Measurements from ENCODE around the gene PIK3AP1.
"Not testable (repeated sequence)": the region's sequence is repeated elsewhere in the genome, so short reads cannot be mapped to it uniquely, and the experiment has no call there.

The PIK3AP1 gene

GRCh38 chr10:96577069-96577468 lies 143.2 kb downstream of the PIK3AP1 start:
- no peak for DNase-seq (ENCODE audit: low read depth)

GRCh38 chr10:96576277-96576980 lies 143.9 kb downstream of the PIK3AP1 start:
- no peak for DNase-seq (ENCODE audit: low read depth)

- DNase-seq (ENCODE audit: low read depth), result not testable (repeated sequence)
These were observed 145.8 kb downstream of the PIK3AP1 start for GRCh38 chr10:96574564-96574963.

- no peak for DNase-seq (ENCODE audit: low read depth)
These were observed 147.3 kb downstream of the PIK3AP1 start for GRCh38 chr10:96573036-96573435.

DNA sequence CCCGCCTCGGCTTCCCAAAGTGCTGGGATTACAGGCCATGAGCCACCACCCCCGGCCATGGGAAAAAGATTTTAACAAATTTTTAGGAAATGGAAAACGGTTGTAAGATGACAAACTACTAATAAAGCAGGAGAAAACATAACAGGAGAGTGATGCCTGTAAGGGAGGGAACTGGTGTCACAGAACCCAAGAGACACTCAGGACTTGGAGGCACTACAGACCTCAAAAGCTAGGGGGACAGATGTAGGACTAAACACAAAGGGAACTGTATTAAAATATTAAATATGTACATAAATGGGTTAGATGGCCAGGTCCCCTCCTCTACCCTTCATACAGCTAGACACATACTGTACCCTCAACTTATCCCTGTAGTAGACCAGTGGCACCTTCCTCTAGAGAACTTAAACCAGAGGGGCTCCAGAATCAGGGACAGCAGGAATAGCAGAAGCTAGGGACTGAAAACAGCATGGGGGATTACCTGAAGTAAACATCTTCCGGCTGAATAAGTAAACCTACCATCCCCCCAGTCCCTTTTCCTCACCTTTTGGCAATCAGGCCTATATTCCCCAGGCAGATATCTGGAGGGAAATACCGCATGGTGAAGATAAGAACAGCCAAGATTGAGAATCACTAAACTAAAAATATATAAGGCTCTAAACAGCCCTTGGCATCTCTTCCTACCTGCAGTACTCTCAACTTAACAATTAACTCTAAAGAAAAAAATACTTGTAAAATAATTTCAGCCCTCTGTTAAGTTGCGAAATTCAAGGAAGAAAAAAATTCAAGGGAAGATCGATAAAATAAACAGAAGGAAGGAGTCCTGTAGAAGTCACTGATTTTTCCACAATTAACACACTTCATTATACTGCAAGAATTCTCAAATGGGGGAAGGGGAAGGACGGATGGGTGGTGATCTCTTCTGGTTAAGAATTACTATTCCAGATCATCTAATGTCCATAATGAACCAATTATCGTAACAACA lies 149.0 kb downstream of the PIK3AP1 start:
- DNase-seq (ENCODE audit: low read depth), result no peak

GRCh38 chr10:96570511-96570910 lies 149.8 kb downstream of the PIK3AP1 start:
- DNase-seq (ENCODE audit: low read depth), result no peak

DNA sequence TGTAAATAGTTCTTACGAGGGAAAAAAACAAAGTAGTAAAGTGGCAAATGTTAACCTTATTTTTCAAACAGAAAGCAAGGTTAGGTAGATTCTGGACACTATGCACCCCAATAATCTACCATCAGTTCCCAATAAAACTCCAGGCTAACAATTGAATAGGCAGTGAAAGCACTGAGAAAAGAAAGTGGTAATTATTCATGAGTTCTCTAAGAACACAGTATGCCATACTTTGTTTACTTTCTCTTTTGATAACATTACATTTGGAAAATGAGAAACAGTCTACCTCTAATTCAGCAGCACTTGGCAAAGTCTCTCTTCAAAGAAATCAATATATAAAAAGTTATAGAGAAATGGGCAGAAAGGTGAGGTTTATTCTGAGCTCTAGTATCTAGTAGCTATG lies 151.9 kb downstream of the PIK3AP1 start:
- no peak for DNase-seq (ENCODE audit: low read depth)

GRCh38 chr10:96565774-96566173 lies 154.5 kb downstream of the PIK3AP1 start:
- no peak for DNase-seq (ENCODE audit: low read depth)

GRCh38 chr10:96560966-96561887 lies 159.1 kb downstream of the PIK3AP1 start:
- DNase-seq (ENCODE audit: low read depth), result no peak

GRCh38 chr10:96560489-96560888 lies 159.8 kb downstream of the PIK3AP1 start:
- no peak for DNase-seq (ENCODE audit: low read depth)

DNA sequence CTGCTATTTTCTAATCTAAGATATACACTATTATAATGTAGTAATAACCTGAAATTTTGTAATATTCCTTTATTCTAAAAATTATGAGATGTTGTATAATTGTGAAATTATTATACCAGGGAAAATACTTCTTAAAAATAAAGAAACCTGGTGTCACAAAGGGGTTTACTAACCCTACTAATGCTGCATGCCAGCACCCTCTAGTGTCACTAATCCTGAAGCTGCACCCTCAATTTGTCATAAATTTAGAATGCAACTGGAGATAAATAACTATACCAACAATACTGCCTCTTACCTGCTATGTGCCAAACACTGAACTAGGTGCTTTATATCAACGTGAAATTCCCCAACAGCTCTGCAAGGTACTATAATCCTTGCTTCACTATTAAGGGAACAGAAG lies 164.3 kb downstream of the PIK3AP1 start:
- no peak for DNase-seq (ENCODE audit: low read depth)

DNA sequence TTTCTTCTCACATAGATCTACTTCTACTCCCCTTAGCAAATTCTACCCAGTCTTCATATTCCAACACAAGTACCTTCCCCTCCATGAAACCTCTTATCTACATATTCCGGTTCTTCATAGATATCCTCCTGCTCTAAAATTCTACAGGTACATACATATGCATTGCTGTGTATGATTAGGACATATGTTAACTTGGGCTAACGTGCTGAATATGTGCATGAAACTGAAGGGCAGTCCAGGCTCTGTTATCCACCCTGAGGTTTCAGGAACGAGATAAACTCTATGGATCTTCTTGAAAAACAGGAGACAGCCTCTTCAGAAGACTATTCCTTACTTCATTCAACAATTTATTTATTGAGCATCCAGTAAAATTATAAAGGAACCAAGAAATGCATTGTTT lies 165.0 kb downstream of the PIK3AP1 start:
- DNase-seq (ENCODE audit: low read depth), result no peak

DNA sequence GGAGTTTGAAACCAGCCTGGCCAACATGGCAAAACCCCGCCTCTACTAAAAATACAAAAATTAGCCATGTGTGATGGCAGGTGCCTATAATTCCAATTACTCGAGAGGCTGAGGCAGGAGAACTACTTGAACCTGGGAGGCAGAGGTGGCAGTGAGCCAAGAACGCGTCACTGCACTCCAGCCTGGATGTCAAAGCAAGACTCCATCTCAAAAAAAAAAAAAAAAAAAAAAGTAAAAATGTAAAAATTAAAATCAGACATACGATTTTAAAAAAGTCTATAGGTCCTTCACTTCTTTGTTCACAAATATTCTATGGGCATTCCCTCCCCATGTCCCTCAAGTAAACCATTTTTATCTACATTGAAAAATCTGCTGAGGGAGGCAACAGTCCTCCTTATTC lies 171.7 kb downstream of the PIK3AP1 start:
- DNase-seq (ENCODE audit: low read depth), result no peak

DNA sequence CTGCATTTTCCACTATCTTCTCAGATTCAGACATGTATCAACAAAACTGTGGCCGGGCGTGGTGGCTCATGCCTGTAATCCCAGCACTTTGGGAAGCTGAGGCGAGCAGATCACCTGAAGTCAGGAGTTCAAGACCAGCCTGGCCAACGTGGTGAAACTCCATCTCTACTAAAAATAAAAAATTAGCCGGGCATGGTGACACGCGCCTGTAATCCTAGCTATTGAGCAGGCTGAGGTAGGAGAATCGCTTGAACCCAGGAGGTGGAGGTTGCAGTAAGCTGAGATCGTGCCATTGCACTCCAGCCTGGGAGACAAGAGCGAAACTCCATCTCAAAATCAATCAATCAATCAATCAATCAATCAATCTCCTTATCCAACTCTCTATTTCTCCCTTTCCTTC lies 174.8 kb downstream of the PIK3AP1 start:
- DNase-seq (ENCODE audit: low read depth), result not testable (repeated sequence)
